ENCODE data around the gene OR14C36.
"Not testable (repeated sequence)": the region's sequence is repeated elsewhere in the genome, so short reads cannot be mapped to it uniquely, and the experiment has no call there.

Gene OR14C36

DNA sequence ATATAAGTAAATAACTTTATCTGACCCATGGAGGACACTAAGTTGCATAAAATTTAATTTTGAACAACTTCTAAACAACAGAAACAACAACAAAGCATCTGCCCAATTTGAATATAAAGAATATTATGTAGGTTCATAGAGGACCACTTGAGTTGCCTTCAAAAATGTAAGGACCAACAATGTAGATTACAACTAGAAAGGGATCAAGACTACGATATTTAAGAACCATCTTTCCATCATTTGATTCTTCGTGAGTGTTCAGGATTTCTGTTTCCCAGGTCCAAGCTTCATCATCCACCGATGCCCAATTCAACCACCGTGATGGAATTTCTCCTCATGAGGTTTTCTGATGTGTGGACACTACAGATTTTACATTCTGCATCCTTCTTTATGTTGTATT lies at the start of gene OR14C36:
TSS of gene OR14C36 (plus strand) at position 301 of the 400 bp plus-strand sequence. CDS start at position 301, 0 bp downstream.
- no peak for DNase-seq

DNA sequence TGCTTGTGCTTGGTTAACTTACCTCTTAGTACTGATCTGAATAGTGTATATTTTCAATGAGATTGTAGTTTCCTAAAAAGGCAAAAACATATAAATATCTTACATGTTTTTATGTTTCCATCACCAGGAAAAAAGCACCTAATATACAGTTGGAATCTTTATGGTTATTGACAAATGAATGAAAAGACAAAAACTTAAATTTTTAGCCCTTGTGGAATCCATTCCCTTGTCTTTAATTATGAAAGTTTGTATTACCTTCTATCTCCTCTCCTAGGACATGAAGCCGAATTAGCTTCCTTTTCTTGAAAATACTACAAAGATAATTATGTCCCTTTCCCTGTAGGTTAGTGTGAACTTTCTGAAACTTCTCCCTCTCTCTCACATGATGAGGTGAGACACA lies 45.3 kb upstream of the OR14C36 start, which contains the start of gene OR2T12:
TSS of gene OR2T12 (minus strand) at position 101 of the 400 bp plus-strand sequence. CDS start 7,846 bp downstream, outside the sequence.
- no peak for DNase-seq

GRCh38 chr1:248305672-248306071 lies 42.9 kb upstream of the OR14C36 start:
- DNase-seq, result not testable (repeated sequence)

- no peak for DNase-seq
Observed at GRCh38 chr1:248306103-248306502, 42.5 kb upstream of the OR14C36 start.

DNA sequence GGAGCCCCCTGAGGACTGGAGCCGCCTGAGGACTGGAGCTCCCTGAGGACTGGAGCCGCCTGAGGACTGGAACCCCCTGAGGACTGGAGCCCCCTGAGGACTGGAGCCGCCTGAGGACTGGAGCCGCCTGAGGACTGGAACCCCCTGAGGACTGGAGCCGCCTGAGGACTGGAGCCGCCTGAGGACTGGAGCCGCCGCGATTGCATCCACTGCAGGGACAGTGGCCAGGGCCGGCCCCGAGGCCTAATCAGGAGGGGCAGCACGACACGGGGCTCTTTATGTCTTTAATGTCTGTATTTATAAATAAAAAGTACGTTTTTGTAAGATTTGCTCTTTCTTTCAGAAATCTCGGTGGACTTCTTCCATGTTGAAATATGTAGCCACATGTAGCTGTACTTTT lies 41.8 kb upstream of the OR14C36 start:
- DNase-seq, result not testable (repeated sequence)

DNA sequence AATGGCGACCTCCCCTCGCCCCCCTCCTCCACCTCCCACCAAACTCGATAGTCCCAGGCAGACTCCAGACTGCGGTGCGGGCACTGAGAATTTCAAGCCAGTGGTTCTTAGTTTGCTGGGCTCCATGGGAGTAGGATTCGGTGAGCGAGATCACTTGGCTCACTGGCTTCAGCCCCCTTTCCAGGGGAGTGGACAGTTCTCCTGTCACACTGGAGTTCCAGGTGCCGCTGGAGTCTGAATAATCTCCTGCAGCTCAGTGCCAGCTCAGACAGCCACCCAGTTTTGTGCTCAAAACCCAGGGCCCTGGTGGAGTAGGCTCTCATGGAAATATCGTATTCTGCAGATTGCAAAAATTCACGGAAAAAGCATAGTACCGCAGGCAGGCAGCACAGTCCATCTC lies 31.8 kb upstream of the OR14C36 start:
- no peak for DNase-seq

- no peak for DNase-seq
Observed at GRCh38 chr1:248324468-248324867, 24.1 kb upstream of the OR14C36 start, which contains the start of gene OR2M7. Gene OR2M7, minus strand, starts transcription at chr1:248324568. Its CDS starts 0 bp downstream, at chr1:248324568.

DNA sequence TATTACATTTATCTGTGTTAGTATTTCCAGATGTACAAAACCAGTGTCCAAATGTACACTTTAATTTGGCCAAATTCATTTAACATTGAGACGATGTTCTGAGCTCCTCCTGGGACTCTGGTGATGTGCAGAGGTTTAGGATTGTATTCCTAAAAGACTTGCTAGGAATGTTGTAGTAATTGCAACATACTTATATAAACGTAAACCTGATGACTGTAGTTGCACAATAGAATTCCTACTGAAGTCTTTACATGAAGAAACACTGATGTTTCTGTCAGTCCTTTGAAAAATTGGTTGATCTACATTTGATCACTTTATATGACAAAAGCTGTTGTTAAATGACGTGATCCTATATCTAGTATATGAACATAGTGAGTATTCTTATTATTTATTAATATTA lies 5.1 kb upstream of the OR14C36 start:
- no peak for DNase-seq

DNA sequence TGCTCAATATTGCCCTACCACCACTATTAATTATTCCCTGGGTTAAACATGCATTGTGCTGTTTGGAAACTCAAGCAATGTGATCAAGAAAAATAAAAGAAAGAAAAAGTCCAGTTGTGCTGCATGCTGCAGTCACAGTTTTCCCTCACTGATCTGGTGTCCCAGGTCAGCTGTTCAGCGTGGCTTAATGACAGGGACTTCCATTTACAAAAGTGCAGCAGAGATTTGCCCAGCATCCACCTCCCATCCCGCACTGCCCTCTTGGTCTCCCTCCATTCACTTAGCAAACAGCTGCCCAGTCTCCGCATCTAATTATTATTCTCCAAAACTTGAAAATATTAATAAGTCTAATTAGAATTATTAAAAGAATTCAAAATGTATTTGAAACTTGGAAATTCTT lies 10.8 kb downstream of the OR14C36 start:
- DNase-seq, result no peak

- DNase-seq, result no peak
Observed at GRCh38 chr1:248361121-248361715, 12.6 kb downstream of the OR14C36 start, which contains the start of gene OR2T4. Gene OR2T4, plus strand, starts transcription at chr1:248361665. Its CDS starts 0 bp downstream, at chr1:248361665.

- DNase-seq, result no peak
Observed at GRCh38 chr1:248366609-248367008, 18.0 kb downstream of the OR14C36 start.

DNA sequence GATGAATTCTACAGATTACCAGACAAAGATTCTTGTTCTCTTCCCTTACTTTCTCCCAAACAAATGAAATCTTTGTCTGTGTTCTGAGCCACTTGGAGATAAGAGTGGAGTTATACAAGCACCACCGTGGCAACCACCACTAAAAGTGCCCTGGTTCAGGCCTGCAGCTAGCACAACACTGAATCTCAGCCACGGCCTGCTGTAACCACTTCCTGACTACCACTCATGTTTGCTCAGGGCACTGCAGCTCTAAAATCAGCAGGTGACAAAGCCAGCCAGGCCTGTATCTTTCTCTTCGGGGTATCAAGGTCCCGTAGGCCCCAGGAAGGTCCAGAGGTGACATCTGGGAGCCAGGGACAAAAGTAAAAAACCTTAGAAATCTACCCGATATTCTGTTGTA lies 23.8 kb downstream of the OR14C36 start:
- DNase-seq, result no peak

GRCh38 chr1:248373761-248374160 lies 25.2 kb downstream of the OR14C36 start:
- no peak for DNase-seq

GRCh38 chr1:248375446-248375845 lies 26.9 kb downstream of the OR14C36 start, which contains the start of gene OR2T6:
Gene OR2T6, plus strand, starts transcription at chr1:248375746. Its CDS starts 11,863 bp downstream, at chr1:248387609.
- no peak for DNase-seq

- DNase-seq, result no peak
Observed at GRCh38 chr1:248376916-248377315, 28.3 kb downstream of the OR14C36 start.

- no peak for DNase-seq
Observed at GRCh38 chr1:248380854-248381253, 32.3 kb downstream of the OR14C36 start.

DNA sequence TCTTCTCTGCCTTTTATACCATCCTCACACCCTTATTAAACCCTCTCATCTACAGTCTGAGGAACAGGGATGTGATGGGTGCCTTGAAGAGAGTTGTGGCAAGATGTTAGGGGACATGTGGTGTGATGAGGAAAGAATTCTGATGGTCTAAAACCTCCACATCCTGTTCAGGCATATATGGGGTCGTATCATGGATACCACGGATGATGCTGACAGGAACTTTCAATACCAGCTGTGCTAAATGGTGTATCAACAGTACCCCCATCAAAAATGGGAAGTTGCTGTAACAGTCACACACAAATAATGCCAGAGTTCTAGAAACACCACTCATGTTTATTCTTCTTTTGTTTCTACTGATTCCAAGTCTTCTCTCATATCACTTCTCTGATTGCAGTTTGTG lies 39.9 kb downstream of the OR14C36 start:
- no peak for DNase-seq

DNA sequence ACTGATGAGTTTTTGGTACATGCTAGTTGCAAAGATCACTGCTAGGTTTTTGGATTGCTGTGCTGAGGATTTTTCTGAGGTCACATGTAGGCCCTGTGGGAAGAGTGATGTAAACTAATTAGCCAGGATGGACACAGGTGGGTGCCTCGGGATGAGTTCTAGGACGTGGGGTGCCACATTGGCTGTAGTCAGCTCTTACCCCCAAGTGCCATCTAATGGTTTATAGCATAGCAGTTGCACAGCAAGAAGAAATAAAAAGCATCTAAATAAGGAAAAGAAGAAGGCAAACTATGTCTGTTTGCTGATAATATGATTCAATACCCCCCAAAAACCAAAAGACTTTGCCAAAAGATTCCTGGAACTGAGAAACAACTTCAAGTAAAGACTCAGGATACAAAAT lies 44.5 kb downstream of the OR14C36 start:
- DNase-seq, result no peak
